Measurements from ENCODE around the gene EPYC. TPM values are rescaled to one million over a fixed set of nuclear protein-coding genes. Genes with fewer than 3 reads are reported as not detected.

The EPYC gene, protein sequence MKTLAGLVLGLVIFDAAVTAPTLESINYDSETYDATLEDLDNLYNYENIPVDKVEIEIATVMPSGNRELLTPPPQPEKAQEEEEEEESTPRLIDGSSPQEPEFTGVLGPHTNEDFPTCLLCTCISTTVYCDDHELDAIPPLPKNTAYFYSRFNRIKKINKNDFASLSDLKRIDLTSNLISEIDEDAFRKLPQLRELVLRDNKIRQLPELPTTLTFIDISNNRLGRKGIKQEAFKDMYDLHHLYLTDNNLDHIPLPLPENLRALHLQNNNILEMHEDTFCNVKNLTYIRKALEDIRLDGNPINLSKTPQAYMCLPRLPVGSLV
- total RNA-seq = not detected
- long read RNA-seq = 0 reads

DNA sequence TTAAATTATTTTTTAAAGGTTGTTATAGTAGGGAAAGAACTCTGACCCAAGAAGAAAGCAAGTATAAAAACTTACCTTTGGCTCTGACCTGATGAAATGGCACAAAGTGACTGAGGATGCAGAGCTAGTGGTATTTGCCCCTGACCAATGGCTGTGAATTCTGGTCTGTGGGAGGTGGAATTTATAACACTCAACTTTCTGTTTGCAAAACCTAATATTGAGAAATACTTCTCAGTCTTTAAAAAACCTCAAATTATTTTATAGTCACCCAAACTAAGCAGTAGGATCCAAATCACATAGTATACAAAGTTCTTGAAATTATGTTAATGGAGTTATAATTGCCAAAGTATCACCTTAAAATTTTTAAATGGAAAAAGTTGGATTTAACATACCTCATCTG is at the start of gene EPYC:
Gene EPYC, minus strand, starts transcription at position 101 of the 400 bp plus-strand sequence. CDS start 2,407 bp downstream, outside the sequence.
- intact Hi-C loops (cut with DNase I) = no loop called here
- ATAC-seq (no peak), DNase-seq (ENCODE audit: missing footprints) (no peak)

DNA sequence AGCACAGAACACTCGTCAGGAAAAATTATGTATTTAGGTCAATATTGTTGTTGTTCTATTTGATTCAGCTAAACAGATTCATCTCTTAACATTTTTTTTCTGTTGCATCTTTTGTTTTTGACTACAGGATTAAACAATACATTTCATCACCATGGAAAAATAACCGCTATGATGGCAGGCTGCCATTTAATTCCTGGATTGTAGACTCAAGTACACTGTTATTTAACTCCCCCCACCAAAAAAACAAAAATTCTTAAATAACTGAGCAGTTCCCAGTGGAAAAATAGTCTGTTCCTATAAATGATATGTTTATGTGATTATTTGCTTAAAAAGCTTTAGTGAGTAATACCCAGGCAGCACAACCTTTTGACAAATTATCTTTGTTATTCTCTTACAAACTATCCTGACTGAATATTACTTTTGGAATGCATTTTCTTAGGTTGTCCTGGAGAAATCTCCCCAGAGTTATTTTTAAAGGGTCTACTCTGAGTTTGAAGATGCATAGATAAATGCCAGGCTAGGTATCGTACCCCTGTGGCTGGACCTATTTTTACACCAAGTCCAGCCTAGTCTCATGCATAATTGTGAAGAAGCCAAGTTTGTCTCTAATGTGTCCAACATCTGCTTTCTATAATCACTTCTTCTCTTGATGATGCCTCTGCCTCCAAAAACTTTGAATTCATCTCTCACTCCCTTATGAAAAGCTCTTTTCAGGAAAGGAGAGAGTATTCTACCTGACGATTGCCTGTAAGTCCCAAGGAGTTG is 49.4 kb upstream of the EPYC start:
- intact Hi-C loops (cut with DNase I) = no loop called here
- ATAC-seq (no peak), DNase-seq (ENCODE audit: missing footprints) (no peak)

DNA sequence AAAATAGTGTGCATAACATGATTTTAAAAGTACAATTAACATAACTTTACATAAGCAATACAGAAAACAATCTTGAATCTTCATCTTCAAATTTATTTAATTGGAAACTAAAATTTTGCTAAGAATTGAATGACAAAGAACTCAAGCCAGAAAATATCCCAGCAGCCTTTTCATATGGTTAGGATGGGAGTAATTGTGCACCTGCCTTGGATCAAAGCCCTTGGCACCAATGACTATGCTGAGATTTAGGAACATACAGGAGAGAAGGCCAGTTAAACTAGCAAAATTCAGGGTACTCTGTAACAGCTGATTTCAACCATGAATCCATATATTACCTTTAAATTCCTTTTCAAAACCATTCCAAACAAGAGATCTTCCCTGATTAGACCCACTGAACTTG is 47.3 kb upstream of the EPYC start:
- ATAC-seq = no peak
- intact Hi-C loops (cut with DNase I) = no loop called here
- no peak for DNase-seq (ENCODE audit: missing footprints)

DNA sequence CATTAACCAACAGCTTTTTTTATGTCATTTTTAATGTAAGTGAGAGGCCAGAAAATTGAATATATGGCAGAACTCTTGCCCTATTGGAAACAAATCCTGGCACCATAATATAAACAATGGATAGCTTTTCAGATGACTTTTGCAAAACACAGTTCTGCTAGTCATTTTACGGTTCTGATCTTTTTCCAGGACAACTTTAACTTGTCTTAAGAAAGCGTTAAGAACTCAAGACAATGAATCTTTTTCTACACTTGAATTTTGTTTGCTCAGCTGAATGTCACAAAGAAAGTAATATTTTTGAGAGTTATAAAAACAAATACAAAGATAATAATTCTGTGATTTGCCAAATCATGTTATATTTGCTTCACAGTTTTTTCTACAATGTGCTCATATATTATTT is 39.8 kb upstream of the EPYC start:
- DNase-seq (ENCODE audit: missing footprints) (no peak), ATAC-seq (no peak)
- intact Hi-C loops (cut with DNase I) = no loop called here

DNA sequence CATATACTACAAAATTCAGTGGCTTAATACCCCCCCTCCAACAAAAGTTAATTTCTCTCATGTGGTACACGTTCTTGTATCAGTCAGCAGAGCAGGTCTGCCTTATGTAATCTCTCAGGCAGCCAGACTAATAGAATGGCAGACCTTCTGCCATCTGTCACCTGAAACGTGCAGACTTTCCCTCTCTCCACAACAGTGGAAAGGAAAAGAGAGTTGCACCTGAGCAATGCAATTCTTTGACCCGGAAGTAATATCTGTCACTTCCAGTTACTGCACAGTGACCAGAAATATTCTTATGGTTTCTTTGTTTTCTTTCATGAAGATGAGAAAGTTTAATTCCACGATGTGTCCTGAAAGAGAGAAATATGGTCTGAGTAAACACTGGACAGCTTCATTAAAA is 38.6 kb upstream of the EPYC start:
- DNase-seq (ENCODE audit: missing footprints) (no peak), ATAC-seq (no peak)
- intact Hi-C loops (cut with DNase I) = no loop called here

DNA sequence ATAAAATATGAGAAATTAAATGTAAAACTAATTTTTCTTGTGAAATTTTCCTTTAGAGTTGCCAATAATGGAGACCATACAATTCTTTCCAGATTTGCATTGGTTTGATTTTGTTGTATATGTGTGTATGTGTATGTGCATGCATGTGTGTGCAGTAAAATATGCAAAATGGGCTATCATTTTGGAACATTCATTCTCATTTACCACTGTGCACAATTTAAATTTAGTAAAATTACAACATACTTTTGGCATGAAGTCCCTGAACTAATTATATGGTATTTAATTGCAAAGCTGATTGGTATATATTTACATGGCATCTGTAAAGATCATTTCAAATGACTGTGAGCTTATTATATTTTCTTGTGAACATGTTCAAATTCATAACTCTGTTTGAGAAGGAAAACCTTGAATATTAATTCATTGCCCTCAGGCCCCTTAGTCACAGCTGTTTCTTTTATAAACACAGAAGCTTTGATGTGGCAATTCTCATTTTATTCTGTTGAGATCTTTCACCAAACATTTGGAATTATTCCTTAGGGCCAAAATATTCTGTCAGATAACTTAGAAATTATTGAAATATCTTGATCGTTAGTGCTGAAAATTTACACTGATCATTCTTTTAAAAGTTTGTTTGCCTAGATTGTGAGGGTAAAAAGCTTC is 35.5 kb upstream of the EPYC start:
- ATAC-seq = peak; percentile 48
- no peak for DNase-seq (ENCODE audit: missing footprints)
- intact Hi-C loops (cut with DNase I) = no loop called here

DNA sequence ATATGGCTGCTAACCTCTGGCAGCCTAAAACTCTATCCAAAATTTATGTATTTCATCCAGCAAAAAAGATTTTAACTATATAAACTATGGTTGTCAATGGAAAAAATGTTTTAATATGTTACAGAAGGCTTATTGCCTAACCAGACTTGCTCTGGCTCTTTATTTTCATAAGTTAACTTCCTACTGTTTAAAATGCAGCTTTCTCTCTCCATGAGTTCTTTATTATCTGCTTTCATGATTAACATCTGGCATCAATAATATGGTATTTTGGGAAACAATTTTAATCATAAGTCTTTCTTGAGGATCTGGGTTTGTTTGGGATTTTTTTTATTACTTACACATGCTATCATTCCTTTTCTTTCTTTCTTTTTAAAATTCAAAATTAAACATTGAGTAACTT is 32.5 kb upstream of the EPYC start:
- no peak for ATAC-seq
- no peak for DNase-seq (ENCODE audit: missing footprints)
- intact Hi-C loops (cut with DNase I) = no loop called here

DNA sequence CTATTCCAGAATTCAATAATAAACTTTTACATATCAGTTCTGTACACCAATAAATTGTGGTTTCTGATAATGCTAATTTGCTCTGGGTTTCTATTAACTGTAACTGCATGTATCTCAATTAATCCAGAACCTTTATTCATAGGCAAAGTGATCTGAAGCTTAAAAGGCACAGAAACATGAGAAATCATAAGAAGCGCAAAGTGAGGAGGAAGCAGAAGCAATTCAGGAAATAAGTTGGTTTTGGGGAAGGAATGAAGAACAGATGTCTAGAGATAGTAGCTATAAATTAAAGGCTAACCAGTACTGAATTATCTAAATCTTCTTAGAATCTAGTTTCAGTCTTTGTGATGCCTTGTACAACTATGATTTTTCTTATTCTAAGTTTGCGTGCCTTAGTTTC is 28.5 kb upstream of the EPYC start:
- intact Hi-C loops (cut with DNase I) = no loop called here

DNA sequence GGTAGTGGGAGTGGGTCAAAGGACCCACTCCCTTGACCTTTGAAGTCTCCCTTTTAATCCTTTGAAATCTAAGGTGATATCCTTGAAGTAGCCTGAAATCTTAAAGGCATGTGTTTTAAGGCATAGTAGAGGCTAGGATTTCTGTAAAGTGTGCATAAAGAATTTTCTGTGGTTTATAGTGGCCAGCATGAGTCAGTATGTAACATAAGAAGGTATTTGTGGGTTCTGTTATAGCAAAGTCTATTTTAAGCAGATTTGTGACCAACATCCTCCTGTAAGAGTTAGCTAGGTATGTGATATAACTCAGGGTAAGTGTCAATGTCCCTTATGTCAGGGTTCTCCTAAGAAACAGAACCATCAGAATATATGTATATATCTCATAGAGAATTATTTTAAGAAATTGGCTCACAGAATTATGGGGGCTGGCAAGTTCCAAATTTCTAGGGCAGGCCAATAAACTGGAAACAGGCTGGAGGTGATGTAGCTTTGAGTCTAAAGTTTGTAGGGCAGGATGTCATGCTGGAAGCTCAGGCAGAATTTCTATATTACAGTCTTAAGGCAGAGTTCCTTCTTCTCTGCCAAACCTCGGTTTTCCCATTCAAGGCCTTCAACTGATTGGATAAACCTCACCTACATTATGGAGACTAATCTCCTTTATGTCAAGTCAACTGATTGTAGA is 18.7 kb upstream of the EPYC start:
- no peak for ATAC-seq
- no peak for DNase-seq (ENCODE audit: missing footprints)
- intact Hi-C loops (cut with DNase I) = no loop called here

More for the DNA sequence above, 28.5 kb upstream of the EPYC start:
- no peak for DNase-seq (ENCODE audit: missing footprints)
- no peak for ATAC-seq

DNA sequence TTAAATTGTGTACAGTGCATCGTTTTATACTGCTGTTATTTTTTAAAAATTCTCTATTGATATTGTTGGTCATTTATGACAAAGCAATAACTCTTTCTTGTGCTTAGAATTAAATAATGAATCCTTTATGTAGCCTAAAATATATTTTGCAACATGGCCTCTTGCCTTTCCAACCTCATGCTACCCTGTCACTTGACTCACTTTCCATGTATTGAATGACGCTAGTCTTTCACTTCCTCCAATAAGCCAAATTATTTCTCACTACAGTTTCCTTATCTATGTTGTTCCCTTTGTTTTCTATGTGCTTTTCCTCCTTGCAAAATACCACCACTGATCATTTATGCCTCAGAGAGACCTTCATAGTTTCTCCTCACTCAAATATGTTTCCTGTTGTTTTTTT is 16.3 kb upstream of the EPYC start:
- intact Hi-C loops (cut with DNase I) = no loop called here
- DNase-seq (ENCODE audit: missing footprints) = no peak
- ATAC-seq = no peak

DNA sequence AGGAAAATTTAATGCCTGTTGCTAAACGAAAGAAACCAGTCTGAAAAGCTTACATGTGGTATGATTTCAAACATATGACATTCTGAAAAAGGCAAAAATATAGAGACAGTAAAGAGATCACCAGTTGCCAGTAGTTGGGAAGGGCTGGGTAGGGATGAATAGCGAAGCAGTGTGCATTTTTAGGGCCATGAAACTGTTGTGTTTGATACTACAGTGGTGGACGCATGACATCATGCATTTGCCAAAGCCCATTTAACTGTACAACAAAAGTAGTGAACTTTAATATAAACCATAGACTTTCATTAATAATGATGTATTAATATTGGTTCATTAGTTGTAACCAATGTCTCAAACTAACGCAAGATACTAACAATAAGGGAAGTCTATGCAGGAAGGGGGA is 14.7 kb upstream of the EPYC start:
- DNase-seq (ENCODE audit: missing footprints) (no peak), ATAC-seq (no peak)
- intact Hi-C loops (cut with DNase I) = no loop called here

DNA sequence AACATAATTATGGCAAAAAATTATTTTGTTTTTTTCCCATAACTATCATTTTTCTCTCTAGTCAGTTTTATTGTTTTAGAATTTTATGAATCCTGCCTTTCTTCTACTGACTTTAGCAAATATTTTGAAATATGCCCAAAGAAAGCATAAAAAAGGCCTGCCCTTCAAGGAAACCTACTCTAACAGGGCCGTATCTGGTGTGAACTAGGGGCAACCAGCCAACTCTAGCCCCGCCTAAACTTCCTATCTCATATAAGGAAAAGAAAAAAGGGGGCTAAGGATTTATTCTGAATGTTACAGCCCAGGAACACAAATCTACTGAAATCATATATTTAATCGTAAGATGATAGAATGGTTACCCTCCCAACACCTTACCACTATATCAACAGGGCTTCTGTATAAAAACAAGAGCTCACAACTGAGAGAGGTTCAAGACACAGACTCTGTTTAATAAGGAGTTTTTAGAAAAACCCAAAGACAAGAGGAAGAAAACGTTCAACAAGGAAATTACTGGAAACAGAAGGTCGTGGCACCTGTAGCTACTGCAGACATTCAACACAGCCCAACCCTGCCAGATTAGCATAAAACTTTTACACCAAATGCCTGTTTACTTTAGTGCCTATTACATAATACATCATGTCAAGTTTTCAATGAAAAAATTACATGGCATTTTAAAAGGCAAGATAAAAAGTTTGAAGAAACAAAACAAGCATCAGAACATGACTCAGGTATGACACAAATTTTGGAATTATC is 12.9 kb upstream of the EPYC start:
- peak; percentile 50 for ATAC-seq
- intact Hi-C loops (cut with DNase I) = no loop called here
- no peak for DNase-seq (ENCODE audit: missing footprints)

DNA sequence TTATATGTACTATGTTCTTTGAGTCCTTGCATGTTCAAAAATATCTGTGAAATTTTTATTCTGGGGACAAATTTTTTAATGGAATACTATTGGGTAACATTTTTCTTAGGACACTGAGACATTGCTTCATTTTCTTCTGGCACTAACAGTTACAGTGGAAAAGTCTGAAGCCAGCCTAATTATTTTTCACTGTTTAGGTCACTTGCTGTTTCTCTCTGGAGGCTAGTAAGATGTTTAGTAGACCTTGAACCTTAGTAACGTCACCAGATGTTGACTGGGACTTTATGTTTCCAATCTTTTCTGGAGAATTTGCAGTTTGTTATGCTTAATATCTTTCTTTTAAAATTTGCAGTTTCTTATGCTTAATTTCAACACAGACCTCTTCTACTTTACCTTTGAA is 12.3 kb upstream of the EPYC start:
- intact Hi-C loops (cut with DNase I) = no loop called here
- ATAC-seq = peak; percentile 92

DNA sequence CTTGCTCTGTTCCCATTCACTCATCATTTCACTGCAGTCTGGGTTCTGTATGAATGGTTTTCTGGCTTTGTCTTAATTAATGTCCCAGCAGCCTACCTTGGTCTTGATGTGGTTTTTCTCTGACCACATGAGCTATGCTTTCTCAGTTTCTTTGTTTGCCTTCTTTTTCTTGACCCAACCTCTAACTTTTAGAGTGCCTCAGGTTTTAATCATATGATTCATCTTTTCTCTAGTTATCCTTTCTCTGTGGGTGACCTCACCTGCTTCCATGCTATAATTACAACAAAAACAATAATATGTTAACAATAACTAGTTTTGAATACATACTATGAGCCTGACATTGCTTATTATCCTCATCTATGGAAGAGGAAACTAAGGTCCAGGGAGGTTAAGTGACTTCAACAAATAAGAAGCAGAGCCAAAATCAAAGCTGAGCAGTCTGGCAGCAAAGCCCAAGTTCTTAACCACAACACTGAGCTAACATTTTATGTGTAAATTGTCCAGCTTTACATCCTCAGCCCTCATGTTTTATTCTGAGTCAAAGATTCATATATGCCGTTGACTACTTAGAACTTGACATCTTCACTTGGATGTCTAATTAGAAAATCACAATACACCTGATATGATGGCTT is 4.7 kb upstream of the EPYC start:
- DNase-seq (ENCODE audit: missing footprints) (no peak), ATAC-seq (no peak)
- intact Hi-C loops (cut with DNase I) = no loop called here

More for the DNA sequence above, 12.3 kb upstream of the EPYC start:
- DNase-seq (ENCODE audit: missing footprints) = no peak

DNA sequence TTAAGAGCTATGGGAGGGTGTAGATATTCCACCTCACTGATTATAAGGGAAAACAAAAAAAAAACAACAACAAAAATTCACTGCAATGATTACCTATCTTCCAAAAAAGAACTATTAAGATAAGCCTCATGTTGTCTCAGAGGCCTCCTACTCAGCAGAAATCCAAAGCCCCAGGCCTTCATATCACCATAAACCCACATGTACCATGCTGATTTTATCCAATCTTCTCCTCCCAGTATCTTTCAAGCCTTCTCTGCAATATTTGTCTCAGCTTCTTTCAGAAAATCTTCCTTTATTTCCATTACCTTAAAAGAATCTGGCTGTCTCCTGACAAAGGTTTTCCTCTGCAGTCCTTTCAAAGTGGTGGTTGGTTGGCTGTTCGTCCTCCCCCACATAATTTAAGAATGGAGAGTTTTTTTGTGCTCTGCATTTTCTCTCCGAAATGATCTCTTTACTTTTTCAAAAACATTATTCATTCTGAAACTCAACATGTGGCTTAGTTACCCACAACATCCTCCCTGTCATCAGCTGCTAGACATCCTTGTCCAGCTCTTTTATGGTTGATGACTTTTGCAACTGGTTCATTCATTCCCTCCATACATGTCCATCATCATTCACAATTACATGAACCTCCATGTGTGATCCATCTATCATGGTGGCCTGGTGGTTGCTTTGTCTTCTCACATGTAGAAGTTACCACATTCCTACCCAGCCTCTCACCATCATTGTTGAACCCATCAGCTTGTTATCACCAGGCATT is 2.9 kb upstream of the EPYC start:
- intact Hi-C loops (cut with DNase I) = no loop called here
- ATAC-seq (no peak), DNase-seq (ENCODE audit: missing footprints) (no peak)

DNA sequence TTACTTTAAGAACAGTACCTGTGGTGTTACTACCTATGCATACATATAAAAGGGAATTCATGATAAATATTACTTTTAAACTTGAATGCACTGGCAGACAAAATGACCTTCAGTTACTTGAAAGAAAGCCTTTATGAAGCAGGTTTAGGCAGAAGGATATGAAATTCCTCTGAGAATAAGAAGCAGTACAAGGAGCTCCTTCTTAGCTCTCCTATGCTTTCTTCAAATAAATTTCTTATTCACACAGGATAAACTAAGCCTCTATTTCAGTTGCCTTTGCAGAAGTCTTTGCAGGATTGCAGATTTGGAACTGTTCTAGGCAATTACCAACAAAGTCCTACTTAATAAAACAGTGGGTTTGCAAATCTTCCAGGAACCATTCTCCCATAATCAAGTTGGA is 1.0 kb downstream of the EPYC start:
- intact Hi-C loops (cut with DNase I) = no loop called here
- no peak for ATAC-seq
- DNase-seq (ENCODE audit: missing footprints) = no peak

DNA sequence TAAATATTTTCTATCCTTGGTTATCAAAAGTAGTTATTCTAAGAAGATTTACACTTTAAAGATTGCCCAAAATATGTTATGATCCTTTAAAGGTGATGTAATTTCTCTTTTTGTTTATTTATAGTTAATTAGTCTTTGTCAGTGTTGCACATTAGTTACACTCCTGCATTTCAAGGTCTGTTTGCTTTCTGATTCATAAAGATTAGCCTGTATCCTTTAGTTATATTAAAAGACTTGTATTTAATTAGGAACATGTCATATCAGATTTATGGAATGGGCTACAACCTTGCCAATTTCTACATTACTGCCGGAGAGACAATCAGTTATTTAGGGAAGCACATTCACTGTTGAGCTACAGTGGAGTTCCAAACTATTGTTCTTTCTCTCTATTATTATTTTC is 3.5 kb downstream of the EPYC start:
- ATAC-seq = no peak

DNA sequence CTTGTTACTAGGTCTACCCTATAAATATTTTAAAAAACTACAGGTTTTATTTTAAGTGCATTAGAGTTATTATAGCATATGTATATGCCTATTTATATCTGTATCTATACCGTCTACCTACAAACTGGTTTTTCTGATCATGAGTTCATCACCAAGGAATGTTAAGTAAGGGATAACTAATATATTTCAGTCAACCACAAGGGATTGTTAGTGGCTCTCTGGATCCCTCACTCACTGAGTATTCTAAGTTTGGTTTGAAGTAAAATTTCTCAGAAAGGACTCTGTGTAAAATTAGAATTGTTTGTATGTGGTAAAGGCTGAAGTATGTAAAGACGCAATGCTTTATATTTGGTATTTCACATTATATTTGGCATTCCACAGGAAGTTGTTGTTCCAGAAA is 4.8 kb downstream of the EPYC start:
- ATAC-seq (no peak), DNase-seq (ENCODE audit: missing footprints) (no peak)
- intact Hi-C loops (cut with DNase I) = no loop called here

More for the DNA sequence above, 3.5 kb downstream of the EPYC start:
- intact Hi-C loops (cut with DNase I) = no loop called here
- no peak for DNase-seq (ENCODE audit: missing footprints)
